ENCODE results near the gene KLHL17. TPM values are rescaled to one million over a fixed set of nuclear protein-coding genes. Genes with fewer than 3 reads are reported as not detected.
"Not testable (repeated sequence)": the region's sequence is repeated elsewhere in the genome, so short reads cannot be mapped to it uniquely, and the experiment has no call there.

The KLHL17 gene
- total RNA-seq, 1 experiment from 2014 or later = 58.8 TPM

- no peaks in the 10 kb centered on the region for H3K9me3 ChIP-seq (ENCODE audit: control insufficient read depth, insufficient read depth, low read depth, low read length)
- BruUV-seq (replicated peaks) = no TSS peak
- ATAC-seq (no peak), DNase-seq (ENCODE audit: low read depth, low spot score) (no peak)
- TF ChIP-seq POLR2AphosphoS5 (IDR thresholded peaks at IDR 0.05; ENCODE audit: low read depth, low read length) (no peak), SIN3A (IDR thresholded peaks at IDR 0.05; ENCODE audit: borderline replicate concordance, insufficient read depth, low read depth, low read length) (no peak), REST (IDR thresholded peaks at IDR 0.05; ENCODE audit: insufficient read depth in 1 of 2, low read depth in 2 of 2, low read length in 1 of 2) (no peak), CTCF (IDR thresholded peaks at IDR 0.05) (no peak), TCF7L2 (IDR thresholded peaks at IDR 0.05; ENCODE audit: low read depth, low read length) (no peak)
- ChIA-PET CTCF (interaction anchor here (1.2 kb wide), 1 partner anchor 8 kb away, joined by 3 read pairs; no protein-coding TSS in a partner anchor), POLR2A (no interaction called here)
- in situ Hi-C loops (cut with HindIII; ENCODE audit: low pct_unique_long_range_greater_than_20kb, low sequenced_read_pairs) = no loop called here
- intact Hi-C loops (cut with micrococcal nuclease; ENCODE audit: unreplicated experiment) = no loop called here
- no peaks in the 10 kb centered on the region for H3K27me3 ChIP-seq (ENCODE audit: control insufficient read depth, insufficient read depth, low read length)
- peaks cover 37% of the 10 kb centered on the region for H3K4me1 ChIP-seq (ENCODE audit: control insufficient read depth, insufficient read depth, low read length)
- peak overlapping the region; percentile 87 for H3K27ac ChIP-seq (ENCODE audit: low read length)
- no peak overlapping the region for H3K4me3 ChIP-seq (ENCODE audit: low read depth in 2 of 2, low read length in 2 of 2)
- no peaks in the 10 kb centered on the region; the same call in none of the 2 replicates for H3K36me3 ChIP-seq (ENCODE audit: control insufficient read depth, insufficient read depth, low read length)
Observed at GRCh38 chr1:945688-946556, 14.5 kb upstream of the KLHL17 start.

- in situ Hi-C loops (cut with HindIII; ENCODE audit: low pct_unique_long_range_greater_than_20kb, low sequenced_read_pairs); H3K9me3 ChIP-seq (ENCODE audit: control insufficient read depth, insufficient read depth, low read depth, low read length); H3K27ac ChIP-seq (ENCODE audit: low read length); BruUV-seq (replicated peaks); POLR2A ChIA-PET; ATAC-seq; H3K36me3 ChIP-seq (ENCODE audit: control insufficient read depth, insufficient read depth, low read length); intact Hi-C loops (cut with micrococcal nuclease; ENCODE audit: unreplicated experiment); H3K27me3 ChIP-seq (ENCODE audit: control insufficient read depth, insufficient read depth, low read length); H3K4me3 ChIP-seq (ENCODE audit: low read depth in 2 of 2, low read length in 2 of 2); DNase-seq (ENCODE audit: low read depth, low spot score): not testable (repeated sequence)
- H3K4me1 ChIP-seq (ENCODE audit: control insufficient read depth, insufficient read depth, low read length) = peaks cover 33% of the 10 kb centered on the region
- CTCF ChIA-PET = interaction anchor here (1.2 kb wide), 1 partner anchor 9 kb away, joined by 3 read pairs; no protein-coding TSS in a partner anchor
Observed at GRCh38 chr1:946811-947210, 13.6 kb upstream of the KLHL17 start.

GRCh38 chr1:947958-948357 lies 12.4 kb upstream of the KLHL17 start:
- in situ Hi-C loops (cut with HindIII; ENCODE audit: low pct_unique_long_range_greater_than_20kb, low sequenced_read_pairs) = no loop called here
- CTCF ChIA-PET = no interaction called here
- TF ChIP-seq CTCF (IDR thresholded peaks at IDR 0.05) = no peak
- TF ChIP-seq TCF7L2 (IDR thresholded peaks at IDR 0.05; ENCODE audit: low read depth, low read length) = no peak
- TF ChIP-seq REST (IDR thresholded peaks at IDR 0.05; ENCODE audit: insufficient read depth in 1 of 2, low read depth in 2 of 2, low read length in 1 of 2) = no peak
- no peak for TF ChIP-seq SIN3A (IDR thresholded peaks at IDR 0.05; ENCODE audit: borderline replicate concordance, insufficient read depth, low read depth, low read length)
- TF ChIP-seq POLR2AphosphoS5 (IDR thresholded peaks at IDR 0.05; ENCODE audit: low read depth, low read length) = no peak
- POLR2A ChIA-PET = no interaction called here
- BruUV-seq (replicated peaks) = no TSS peak
- ATAC-seq (no peak), DNase-seq (ENCODE audit: low read depth, low spot score) (no peak)
- Histone ChIP-seq H3K9me3 (ENCODE audit: control insufficient read depth, insufficient read depth, low read depth, low read length) (no peaks in the 10 kb centered on the region), H3K36me3 (ENCODE audit: control insufficient read depth, insufficient read depth, low read length) (peaks cover 2% of the 10 kb centered on the region), H3K4me3 (ENCODE audit: low read depth in 2 of 2, low read length in 2 of 2) (no peak overlapping the region), H3K4me1 (ENCODE audit: control insufficient read depth, insufficient read depth, low read length) (peaks cover 29% of the 10 kb centered on the region), H3K27me3 (ENCODE audit: control insufficient read depth, insufficient read depth, low read length) (no peaks in the 10 kb centered on the region), H3K27ac (ENCODE audit: low read length) (no peak overlapping the region)
- intact Hi-C loops (cut with micrococcal nuclease; ENCODE audit: unreplicated experiment) = no loop called here
